ENCODE data around the gene RBPJL.

The RBPJL gene

GRCh38 chr20:45340951-45341350, 34.3 kb downstream of the RBPJL start:
- Histone ChIP-seq H2AFZ (no peak overlapping the region), H3K4me1 (peaks cover 67% of the 10 kb centered on the region), H3K27ac (peak overlapping the region; percentile 95), H3K27me3 (ENCODE audit: control insufficient read depth, insufficient read depth, low read length) (no peaks in the 10 kb centered on the region), H3K9me3 (ENCODE audit: control insufficient read depth, low read length) (no peaks in the 10 kb centered on the region), H3K9ac (no peak overlapping the region), H3K4me3 (ENCODE audit: low read depth, low read length) (no peak overlapping the region), H3K79me2 (peaks cover 4% of the 10 kb centered on the region), H3K36me3 (ENCODE audit: control insufficient read depth, insufficient read depth, low read length) (no peaks in the 10 kb centered on the region), H3K4me2 (ENCODE audit: low read length) (peak overlapping the region; percentile 33)
- no peak for TF ChIP-seq CTCF (IDR thresholded peaks at IDR 0.05)

GRCh38 chr20:45341579-45341938, 34.9 kb downstream of the RBPJL start:
- peak overlapping the region; percentile 45 for H3K4me2 ChIP-seq (ENCODE audit: low read length)
- peaks cover 71% of the 10 kb centered on the region for H3K4me1 ChIP-seq
- TF ChIP-seq CTCF (IDR thresholded peaks at IDR 0.05): no peak
- H3K9me3 ChIP-seq (ENCODE audit: control insufficient read depth, low read length): no peaks in the 10 kb centered on the region
- no peaks in the 10 kb centered on the region for H3K36me3 ChIP-seq (ENCODE audit: control insufficient read depth, insufficient read depth, low read length)
- peak overlapping the region; percentile 28 for H3K4me3 ChIP-seq (ENCODE audit: low read depth, low read length)
- no peaks in the 10 kb centered on the region for H3K27me3 ChIP-seq (ENCODE audit: control insufficient read depth, insufficient read depth, low read length)
- H3K79me2 ChIP-seq: peaks cover 4% of the 10 kb centered on the region
- no peak overlapping the region for H3K9ac ChIP-seq
- H3K27ac ChIP-seq: peak overlapping the region; percentile 95
- H2AFZ ChIP-seq: peak overlapping the region; percentile 87

- Histone ChIP-seq H3K4me3 (ENCODE audit: low read depth, low read length) (peak overlapping the region; percentile 28), H3K4me2 (ENCODE audit: low read length) (peak overlapping the region; percentile 45), H3K27me3 (ENCODE audit: control insufficient read depth, insufficient read depth, low read length) (no peaks in the 10 kb centered on the region), H3K79me2 (peaks cover 4% of the 10 kb centered on the region), H3K9me3 (ENCODE audit: control insufficient read depth, low read length) (no peaks in the 10 kb centered on the region), H3K9ac (no peak overlapping the region), H3K36me3 (ENCODE audit: control insufficient read depth, insufficient read depth, low read length) (no peaks in the 10 kb centered on the region), H2AFZ (peak overlapping the region; percentile 87), H3K27ac (peak overlapping the region; percentile 95), H3K4me1 (peaks cover 66% of the 10 kb centered on the region)
- no peak for TF ChIP-seq CTCF (IDR thresholded peaks at IDR 0.05)
These were observed 35.6 kb downstream of the RBPJL start for GRCh38 chr20:45341939-45342854.

GRCh38 chr20:45342855-45343531, 36.4 kb downstream of the RBPJL start:
- TF ChIP-seq CTCF (IDR thresholded peaks at IDR 0.05): no peak
- peak overlapping the region; percentile 95 for H3K27ac ChIP-seq
- peak overlapping the region; percentile 45 for H3K4me2 ChIP-seq (ENCODE audit: low read length)
- H3K36me3 ChIP-seq (ENCODE audit: control insufficient read depth, insufficient read depth, low read length): no peaks in the 10 kb centered on the region
- H3K9ac ChIP-seq: no peak overlapping the region
- H3K27me3 ChIP-seq (ENCODE audit: control insufficient read depth, insufficient read depth, low read length): no peaks in the 10 kb centered on the region
- no peaks in the 10 kb centered on the region for H3K9me3 ChIP-seq (ENCODE audit: control insufficient read depth, low read length)
- H3K4me1 ChIP-seq: peaks cover 61% of the 10 kb centered on the region
- H3K4me3 ChIP-seq (ENCODE audit: low read depth, low read length): peak overlapping the region; percentile 28
- H3K79me2 ChIP-seq: peaks cover 4% of the 10 kb centered on the region
- peak overlapping the region; percentile 87 for H2AFZ ChIP-seq

Measured in parathyroid adenoma (tissue), 2 donors.